ENCODE measurements around the gene TMEM270. TPM values are rescaled to one million over a fixed set of nuclear protein-coding genes. Genes with fewer than 3 reads are reported as not detected.

The TMEM270 gene
- total and polyA plus RNA-seq, 2 of the 4 experiments (the other 2 are of a cell fraction) = 0.17 TPM; not detected in 1

DNA sequence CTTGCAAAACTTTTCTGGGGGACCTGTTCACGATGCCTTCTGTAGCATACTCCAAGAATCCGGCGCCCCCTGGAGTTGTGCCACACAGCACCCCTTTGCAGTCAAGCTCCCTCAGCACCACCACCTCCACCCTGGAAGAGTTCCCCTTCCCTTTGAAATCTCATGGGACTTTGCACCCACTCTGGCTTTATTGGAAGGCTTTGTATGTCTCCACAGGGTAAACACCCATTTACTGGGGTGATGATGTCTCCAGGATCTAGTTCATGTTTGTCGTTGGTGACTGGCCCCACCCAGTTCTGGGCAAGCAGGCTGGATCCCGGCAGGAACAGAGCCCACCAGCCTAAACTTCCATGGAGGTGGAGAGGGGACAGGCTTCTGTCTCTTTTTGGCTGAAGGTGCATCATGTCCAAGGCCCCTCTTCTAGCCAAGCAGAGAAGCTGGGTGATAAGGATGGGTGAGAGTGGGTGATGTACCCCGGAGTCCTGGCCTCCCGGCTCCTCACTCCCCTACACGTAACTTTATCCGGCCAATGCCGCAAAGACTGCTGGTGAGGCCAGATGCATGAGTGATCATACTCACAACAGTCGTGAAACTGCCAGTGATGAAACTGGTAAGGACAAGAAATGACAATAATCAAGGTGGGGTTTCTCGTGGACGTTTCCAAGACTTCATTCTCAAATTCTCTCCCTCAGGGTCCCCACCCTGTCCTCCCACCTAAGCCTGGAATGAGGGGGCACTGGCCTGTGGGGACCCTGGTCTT lies 30.9 kb upstream of the TMEM270 start:
- in situ Hi-C loops (cut with MboI; ENCODE audit: low sequenced_read_pairs) = no loop called here
- TF ChIP-seq FOS (IDR thresholded peaks at IDR 0.05; ENCODE audit: low read depth, low read length) (no peak), MAFK (IDR thresholded peaks at IDR 0.05; ENCODE audit: low read depth, low read length) (no peak), SMC3 (IDR thresholded peaks at IDR 0.05; ENCODE audit: low read depth, low read length) (no peak), ELK1 (IDR thresholded peaks at IDR 0.05; ENCODE audit: borderline replicate concordance, low read depth, low read length) (no peak), CEBPB (IDR thresholded peaks at IDR 0.05; ENCODE audit: low read depth, low read length) (no peak), CHD1 (IDR thresholded peaks at IDR 0.05; ENCODE audit: low read depth, low read length) (no peak), RCOR1 (IDR thresholded peaks at IDR 0.05; ENCODE audit: insufficient replicate concordance, low read length) (no peak), MAZ (IDR thresholded peaks at IDR 0.05; ENCODE audit: borderline replicate concordance, low read depth, low read length) (no peak), NFE2L2 (IDR thresholded peaks at IDR 0.05; ENCODE audit: low read depth, low read length) (no peak), POLR2A (IDR thresholded peaks at IDR 0.05; ENCODE audit: low read depth, low read length) (no peak)
- TF ChIP-seq, protein P1, sequence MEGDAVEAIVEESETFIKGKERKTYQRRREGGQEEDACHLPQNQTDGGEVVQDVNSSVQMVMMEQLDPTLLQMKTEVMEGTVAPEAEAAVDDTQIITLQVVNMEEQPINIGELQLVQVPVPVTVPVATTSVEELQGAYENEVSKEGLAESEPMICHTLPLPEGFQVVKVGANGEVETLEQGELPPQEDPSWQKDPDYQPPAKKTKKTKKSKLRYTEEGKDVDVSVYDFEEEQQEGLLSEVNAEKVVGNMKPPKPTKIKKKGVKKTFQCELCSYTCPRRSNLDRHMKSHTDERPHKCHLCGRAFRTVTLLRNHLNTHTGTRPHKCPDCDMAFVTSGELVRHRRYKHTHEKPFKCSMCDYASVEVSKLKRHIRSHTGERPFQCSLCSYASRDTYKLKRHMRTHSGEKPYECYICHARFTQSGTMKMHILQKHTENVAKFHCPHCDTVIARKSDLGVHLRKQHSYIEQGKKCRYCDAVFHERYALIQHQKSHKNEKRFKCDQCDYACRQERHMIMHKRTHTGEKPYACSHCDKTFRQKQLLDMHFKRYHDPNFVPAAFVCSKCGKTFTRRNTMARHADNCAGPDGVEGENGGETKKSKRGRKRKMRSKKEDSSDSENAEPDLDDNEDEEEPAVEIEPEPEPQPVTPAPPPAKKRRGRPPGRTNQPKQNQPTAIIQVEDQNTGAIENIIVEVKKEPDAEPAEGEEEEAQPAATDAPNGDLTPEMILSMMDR (conservative IDR thresholded peaks at IDR 0.05; ENCODE audit: low read depth, low read length) = no peak
- TF ChIP-seq, protein P2, sequence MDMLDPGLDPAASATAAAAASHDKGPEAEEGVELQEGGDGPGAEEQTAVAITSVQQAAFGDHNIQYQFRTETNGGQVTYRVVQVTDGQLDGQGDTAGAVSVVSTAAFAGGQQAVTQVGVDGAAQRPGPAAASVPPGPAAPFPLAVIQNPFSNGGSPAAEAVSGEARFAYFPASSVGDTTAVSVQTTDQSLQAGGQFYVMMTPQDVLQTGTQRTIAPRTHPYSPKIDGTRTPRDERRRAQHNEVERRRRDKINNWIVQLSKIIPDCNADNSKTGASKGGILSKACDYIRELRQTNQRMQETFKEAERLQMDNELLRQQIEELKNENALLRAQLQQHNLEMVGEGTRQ (IDR thresholded peaks at IDR 0.05; ENCODE audit: low read depth, low read length) = no peak
- no peak overlapping the region for H3K56ac ChIP-seq (ENCODE audit: extremely low read depth, insufficient read depth, low read length)
- H2AFZ ChIP-seq (replicated peaks; ENCODE audit: low read length, poor library complexity) = peak overlapping the region; percentile 19
- peak overlapping the region; percentile 32; the same call in 1 of the 2 replicates for H2BK20ac ChIP-seq (ENCODE audit: low read depth, low read length)
- no peak overlapping the region for H3K9ac ChIP-seq (ENCODE audit: low read depth, low read length)
- H2AK9ac ChIP-seq (replicated peaks; ENCODE audit: low read depth, low read length, poor library complexity) = peak overlapping the region; percentile 91
- no peak overlapping the region for H3K27ac ChIP-seq (ENCODE audit: insufficient read depth, low read length)
- ChIA-PET CTCF (no interaction called here), POLR2A (ENCODE audit: unreplicated experiment) (interaction anchor here (0.7 kb wide), 1 partner anchor 1872 kb away, joined by 3 read pairs; no protein-coding TSS in a partner anchor)
- H3K4me1 ChIP-seq (ENCODE audit: control insufficient read depth, insufficient read depth, low read length) = peaks cover 11% of the 10 kb centered on the region
- H3K27me3 ChIP-seq (ENCODE audit: control insufficient read depth, insufficient read depth, low read length) = no peaks in the 10 kb centered on the region
- peak overlapping the region; percentile 47 for H3K4ac ChIP-seq (ENCODE audit: low read depth, low read length)
- peak overlapping the region; percentile 79 for H2AK5ac ChIP-seq (ENCODE audit: low read depth, low read length)
- no peaks in the 10 kb centered on the region for H4K20me1 ChIP-seq (ENCODE audit: insufficient read depth, low read length)
- H2BK5ac ChIP-seq (ENCODE audit: low read depth, low read length, poor library complexity, severe bottlenecking) = no peak overlapping the region
- dilution Hi-C loops (cut with HindIII; ENCODE audit: low sequenced_read_pairs, unreplicated experiment) = no loop called here
- H3K36me3 ChIP-seq (ENCODE audit: control insufficient read depth, insufficient read depth, low read length) = no peaks in the 10 kb centered on the region
- H3K23ac ChIP-seq (ENCODE audit: low read depth, low read length) = no peak overlapping the region
- H2BK120ac ChIP-seq (ENCODE audit: low read depth, low read length) = 0 out of 2 replicates have a peak overlapping the region, but pooled peaks have one; percentile 13
- H3K4me3 ChIP-seq (ENCODE audit: insufficient read depth, low read depth, low read length) = no peak overlapping the region
- no peak overlapping the region; the same call in 2 of the 3 replicates for H2BK15ac ChIP-seq (ENCODE audit: low read depth, low read length)
- H4K91ac ChIP-seq (ENCODE audit: insufficient read depth, low read depth, low read length) = no peak overlapping the region
- ATAC-seq (ENCODE audit: low read depth) (no peak), DNase-seq (no peak)
- BruUV-seq (replicated peaks) = no TSS peak
- H4K5ac ChIP-seq (ENCODE audit: low read depth, low read length) = no peak overlapping the region
- 60% methylated on average over 1 of the region's 13 CpGs; no CpG with 5 or more reads in 1 of the 2 experiments for WGBS, 2 experiments (ENCODE audit: extremely low coverage in 2 of 2, insufficient read length in 1 of 2)
- no peak overlapping the region for H3K4me2 ChIP-seq (ENCODE audit: low read depth, low read length)
- peaks cover 0 to 11% of the 10 kb centered on the region in 2 experiments; a peak in 1 of 4 replicates for H3K79me1 ChIP-seq (ENCODE audit: low read depth in 1 of 2, low read length in 2 of 2)
- no peak overlapping the region for H3K18ac ChIP-seq (ENCODE audit: low read depth, low read length)
- intact Hi-C loops (cut with micrococcal nuclease) = no loop called here
- H4K8ac ChIP-seq (ENCODE audit: low read depth in 2 of 2, low read length in 2 of 2) = no peak overlapping the region; a peak in 1 of 4 replicates
- peaks cover 31% of the 10 kb centered on the region for H3K9me1 ChIP-seq (ENCODE audit: insufficient read depth, low read length)
- H3K14ac ChIP-seq (replicated peaks; ENCODE audit: low read depth, low read length) = peak overlapping the region; percentile 85
- no peaks in the 10 kb centered on the region for H3K9me3 ChIP-seq (ENCODE audit: control insufficient read depth, insufficient read depth, low read length)
